ENCODE measurements around the gene FMO3.

GRCh38 chr1:171084870-171085269 lies 5.8 kb upstream of the FMO3 start:
- no peak for TF ChIP-seq CTCF (IDR thresholded peaks at IDR 0.05)
- no peak for TF ChIP-seq POLR2A (IDR thresholded peaks at IDR 0.05)
- TF ChIP-seq EP300 (IDR thresholded peaks at IDR 0.05) = no peak
- TF ChIP-seq POLR2AphosphoS5 (IDR thresholded peaks at IDR 0.05) = no peak
